Kidney capillary endothelial cell (primary cell): ENCODE data around the gene CALN1.

Source experiments
- DNase-seq: peaks from one replicate; pipeline ENCODE4 v3.0.0-alpha.2; 2018; ENCODE audit warnings: low spot score

Gene CALN1

GRCh38 chr7:72182036-72182435 is 230.1 kb downstream of the CALN1 start:
- no peak for DNase-seq

GRCh38 chr7:72176875-72177274 is 235.3 kb downstream of the CALN1 start:
- DNase-seq = no peak

- no peak for DNase-seq
Observed at GRCh38 chr7:72170475-72170874, 241.7 kb downstream of the CALN1 start.

GRCh38 chr7:72163271-72163670 is 248.9 kb downstream of the CALN1 start:
- DNase-seq = no peak

GRCh38 chr7:72161534-72161933 is 250.6 kb downstream of the CALN1 start:
- DNase-seq = no peak

GRCh38 chr7:72159911-72160310 is 252.2 kb downstream of the CALN1 start:
- no peak for DNase-seq

GRCh38 chr7:72156671-72157070 is 255.5 kb downstream of the CALN1 start:
- DNase-seq = no peak

- DNase-seq = no peak
Observed at GRCh38 chr7:72153132-72153512, 259.0 kb downstream of the CALN1 start.

- no peak for DNase-seq
Observed at GRCh38 chr7:72152161-72153131, 259.7 kb downstream of the CALN1 start.

- no peak for DNase-seq
Observed at GRCh38 chr7:72140566-72140965, 271.6 kb downstream of the CALN1 start.

GRCh38 chr7:72127136-72127535 is 285.0 kb downstream of the CALN1 start:
- DNase-seq = no peak

GRCh38 chr7:72123913-72124312 is 288.2 kb downstream of the CALN1 start:
- no peak for DNase-seq

- no peak for DNase-seq
Observed at GRCh38 chr7:72118366-72118765, 293.8 kb downstream of the CALN1 start.

- no peak for DNase-seq
Observed at GRCh38 chr7:72114129-72114528, 298.0 kb downstream of the CALN1 start.

GRCh38 chr7:72112992-72113391 is 299.1 kb downstream of the CALN1 start:
- DNase-seq = no peak

- no peak for DNase-seq
Observed at GRCh38 chr7:72112530-72112929, 299.6 kb downstream of the CALN1 start.

GRCh38 chr7:72111086-72111485 is 301.1 kb downstream of the CALN1 start:
- DNase-seq = no peak

- DNase-seq = no peak
Observed at GRCh38 chr7:72109566-72109965, 302.6 kb downstream of the CALN1 start.

GRCh38 chr7:72106405-72106804 is 305.7 kb downstream of the CALN1 start:
- no peak for DNase-seq

GRCh38 chr7:72101444-72101843 is 310.7 kb downstream of the CALN1 start:
- no peak for DNase-seq

GRCh38 chr7:72099784-72100183 is 312.4 kb downstream of the CALN1 start:
- DNase-seq = no peak

- DNase-seq = no peak
Observed at GRCh38 chr7:72098807-72099580, 313.1 kb downstream of the CALN1 start.

GRCh38 chr7:72097226-72097625 is 314.9 kb downstream of the CALN1 start:
- no peak for DNase-seq
